ENCODE data around the gene SLC7A4.
"Not testable (repeated sequence)": the region's sequence is repeated elsewhere in the genome, so short reads cannot be mapped to it uniquely, and the experiment has no call there.

- TF ChIP-seq CTCF (IDR thresholded peaks at IDR 0.05; ENCODE audit: control extremely low read depth in 1 of 3, insufficient read depth in 1 of 3, low read depth in 1 of 3, low read length in 3 of 3); ATF2 (IDR thresholded peaks at IDR 0.05; ENCODE audit: low read length); ATF3 (IDR thresholded peaks at IDR 0.05; ENCODE audit: insufficient read depth, low read depth, low read length); EGR1 (IDR thresholded peaks at IDR 0.05; ENCODE audit: borderline replicate concordance, low read depth, low read length); TAF1 (IDR thresholded peaks at IDR 0.05; ENCODE audit: low read depth, low read length); KDM5A (IDR thresholded peaks at IDR 0.05; ENCODE audit: low read length); GTF2F1 (IDR thresholded peaks at IDR 0.05; ENCODE audit: borderline replicate concordance, low read depth, low read length); CEBPB (IDR thresholded peaks at IDR 0.05; ENCODE audit: low read depth, low read length); CREB1 (IDR thresholded peaks at IDR 0.05); CHD2 (IDR thresholded peaks at IDR 0.05; ENCODE audit: low read length); POLR2AphosphoS5 (IDR thresholded peaks at IDR 0.05; ENCODE audit: low read depth, low read length); EP300 (IDR thresholded peaks at IDR 0.05; ENCODE audit: borderline replicate concordance in 1 of 2, low read depth in 2 of 2, low read length in 2 of 2); JUN (IDR thresholded peaks at IDR 0.05; ENCODE audit: low read depth, low read length): not testable (repeated sequence)
These were observed 32.1 kb upstream of the SLC7A4 start for GRCh38 chr22:21064425-21064824.

Measured in H1 (cell line).